GM12878 (cell line): ENCODE data around the gene TCF12. TPM values are rescaled to one million over a fixed set of nuclear protein-coding genes. Genes with fewer than 3 reads are reported as not detected.

Experiments used
- ATAC-seq: fragments of 200-7000 bp; cut with Tn5 transposase; 3 replicates; pipeline ENCODE4 v1.9.1; 2020; ENCODE audit warnings: mild to moderate bottlenecking, moderate library complexity
- BruUV-seq: library from RNA; stranded (reverse); fragments of 400-500 nt; replicated peaks from 2 replicates; lab custom pipeline; 2021; lab: Mats Ljungman, UMichigan
- CTCF ChIA-PET: fragments of 300-600 bp; sonication (Branson Sonifier 250); formaldehyde crosslinking; extraction: SDS; loops from one replicate; lab custom pipeline; 2021; ENCODE audit warnings: inconsistent platforms; lab: Yijun Ruan, JAX
- POLR2A ChIA-PET: fragments of 350-600 bp; formaldehyde crosslinking; extraction: SDS; loops from one replicate; lab custom pipeline; 2021; ENCODE audit warnings: inconsistent platforms; lab: Charles Lee
- RAD21 ChIA-PET: fragments of 300-600 bp; sonication (Branson Sonifier 250); formaldehyde crosslinking; loops from one replicate; lab custom pipeline; 2023; ENCODE audit warnings: antibody characterized with exemption; ENCODE audit not compliant: unreplicated experiment; lab: Charles Lee
- SMC1A ChIA-PET: fragments of 300-600 bp; sonication (Branson Sonifier 250); formaldehyde crosslinking; loops from one replicate; lab custom pipeline; 2023; ENCODE audit not compliant: unreplicated experiment, uncharacterized antibody; lab: Charles Lee
- DNase-seq: peaks from one replicate; pipeline ENCODE4 v3.0.0-alpha.2; 2011; ENCODE audit warnings: low read depth, low spot score
- FAIRE-seq: peaks from 3 replicates; lab custom pipeline; 2011; peaks lifted over from hg19 to GRCh38; lab: Jason Lieb, UNC
- H2AFZ ChIP-seq: 2 replicates; pipeline ENCODE4 v1.6.0; 2011; ENCODE audit warnings: low read depth, low read length, control low read depth; ENCODE audit not compliant: control insufficient read depth
- H3K27ac ChIP-seq: 2 replicates; pipeline ENCODE4 v1.5.1; 2011; ENCODE audit warnings: control low read depth; ENCODE audit not compliant: control insufficient read depth, insufficient read depth
- H3K27me3 ChIP-seq, 2 experiments: replicated peaks in 1 of 2; 2 replicates each; pipeline versions ENCODE4 v1.6.0 to v1.6.1; 2011; ENCODE audit warnings: low read length in 1 of 2; ENCODE audit not compliant: control insufficient read depth in 2 of 2, insufficient read depth in 2 of 2
- H3K36me3 ChIP-seq, 2 experiments: 2 replicates each; pipeline ENCODE4 v1.5.1; 2011; ENCODE audit warnings: low read length in 1 of 2; ENCODE audit not compliant: control insufficient read depth in 2 of 2, insufficient read depth in 2 of 2
- H3K4me1 ChIP-seq: 2 replicates; pipeline ENCODE4 v1.6.1; 2011; ENCODE audit warnings: mild to moderate bottlenecking, low read length, moderate library complexity, mixed read lengths; ENCODE audit not compliant: control insufficient read depth, insufficient read depth
- H3K4me2 ChIP-seq: 2 replicates; pipeline ENCODE4 v1.6.0; 2011; ENCODE audit warnings: control low read depth; ENCODE audit not compliant: control insufficient read depth, insufficient read depth
- H3K4me3 ChIP-seq: fragments of 200-600 bp; sonication (generic); 2 replicates; pipeline ENCODE4 v1.5.1; 2016
- H3K79me2 ChIP-seq: 2 replicates; pipeline ENCODE4 v1.6.0; 2011; ENCODE audit warnings: low read length; ENCODE audit not compliant: control insufficient read depth, insufficient read depth
- H3K9ac ChIP-seq: 2 replicates; pipeline ENCODE4 v1.8.0; 2011; ENCODE audit warnings: low read length, control low read depth, mixed read lengths; ENCODE audit not compliant: control insufficient read depth, insufficient read depth
- H3K9me3 ChIP-seq: replicated peaks from 3 replicates; pipeline ENCODE4 v1.5.1; 2011; ENCODE audit warnings: mild to moderate bottlenecking, low read length; ENCODE audit not compliant: control insufficient read depth, insufficient read depth
- H4K20me1 ChIP-seq: 2 replicates; pipeline ENCODE4 v1.6.0; 2011; ENCODE audit not compliant: control insufficient read depth, insufficient read depth
- HDAC2 ChIP-seq: fragments of 200-600 bp; sonication (generic); IDR thresholded peaks from 2 replicates; pipeline ENCODE4 v1.6.1; 2017
- RAD21 ChIP-seq: IDR thresholded peaks from 2 replicates; pipeline ENCODE4 v1.6.1; 2011; ENCODE audit warnings: mild to moderate bottlenecking, low read depth, low read length, moderate library complexity; ENCODE audit not compliant: insufficient read depth
- SMARCA5 ChIP-seq: fragments of 450-650 bp; IDR thresholded peaks from 2 replicates; pipeline ENCODE4 v1.6.1; 2017; ENCODE audit warnings: mild to moderate bottlenecking
- SREBF1 ChIP-seq: IDR thresholded peaks from 2 replicates; pipeline ENCODE4 v1.6.1; 2012; ENCODE audit warnings: mild to moderate bottlenecking, low read length
- TCF7 ChIP-seq: IDR thresholded peaks from 2 replicates; pipeline ENCODE4 v1.6.1; 2014; ENCODE audit warnings: antibody characterized with exemption, borderline replicate concordance
- USF1 ChIP-seq: IDR thresholded peaks from 2 replicates; pipeline ENCODE4 v1.6.1; 2011; ENCODE audit warnings: borderline replicate concordance, low read depth, mild to moderate bottlenecking, moderate library complexity, mixed read lengths, low read length; ENCODE audit not compliant: insufficient read depth; ENCODE audit errors: extremely low read length
- WRNIP1 ChIP-seq: IDR thresholded peaks from 2 replicates; pipeline ENCODE4 v1.6.1; 2011; ENCODE audit warnings: low read depth, low read length, improper control_type of control experiment, borderline replicate concordance
- ZNF622 ChIP-seq: fragments of 450-650 bp; IDR thresholded peaks from 2 replicates; pipeline ENCODE4 v1.6.1; 2017; ENCODE audit warnings: mild to moderate bottlenecking, inconsistent platforms
- WGBS: methylation state at CpG from one replicate; pipeline ENCODE4 v1.1.6; 2016; ENCODE audit warnings: low lambda C conversion rate; ENCODE audit not compliant: insufficient replicate concordance, insufficient coverage; ENCODE audit errors: missing lambda C conversion rate; 5-methylcytosine and 5-hydroxymethylcytosine counted together
- in situ Hi-C: fragments of 300-500 bp; cut with MboI; formaldehyde crosslinking; loops from 9 replicates; pipeline ENCODE4 v1.14.3; 2018; ENCODE audit warnings: mixed read lengths
- intact Hi-C: fragments of 100-400 bp; cut with micrococcal nuclease; formaldehyde crosslinking; loops from one replicate; pipeline ENCODE4 v1.14.2; 2022; ENCODE audit not compliant: unreplicated experiment
- polyA plus RNA-seq, 11 experiments: library from polyadenylated mRNA; depleted of rRNA in 4 of 11; unstranded in 6 of 11; stranded (reverse) in 5 of 11; fragments of >200 nt; fragmentation: Nextera tagmentation in 4 of 11; fragmentation: Illumina TruSeq in 1 of 11; extraction: Ambion mirVana in 4 of 11; extraction: Trizol in 1 of 11; gene quantifications; 1 replicate in 1 of 11; 2 replicates in 10 of 11; pipeline versions ENCODE4 v1.2.1 to v1.2.3, GENCODE V29; 2011 to 2016; ENCODE audit warnings: inconsistent platforms in 2 of 11, missing spikeins in 2 of 11, low read depth in 1 of 11
- total RNA-seq, 4 experiments: library from RNA; depleted of rRNA in 3 of 4; stranded (reverse); fragments of >200 nt in 3 of 4; fragmentation: Illumina TruSeq in 1 of 4; extraction: Trizol in 1 of 4; gene quantifications; 2 replicates each; pipeline versions ENCODE4 v1.2.1 to v1.2.3, GENCODE V29; 2013 to 2021

Gene TCF12
- total and polyA plus RNA-seq, 10 of the 15 experiments (the other 5 are each of a cell fraction or from before 2014, with no cell fraction given) = 8.2 to 70.9 (median 49.5) TPM

DNA sequence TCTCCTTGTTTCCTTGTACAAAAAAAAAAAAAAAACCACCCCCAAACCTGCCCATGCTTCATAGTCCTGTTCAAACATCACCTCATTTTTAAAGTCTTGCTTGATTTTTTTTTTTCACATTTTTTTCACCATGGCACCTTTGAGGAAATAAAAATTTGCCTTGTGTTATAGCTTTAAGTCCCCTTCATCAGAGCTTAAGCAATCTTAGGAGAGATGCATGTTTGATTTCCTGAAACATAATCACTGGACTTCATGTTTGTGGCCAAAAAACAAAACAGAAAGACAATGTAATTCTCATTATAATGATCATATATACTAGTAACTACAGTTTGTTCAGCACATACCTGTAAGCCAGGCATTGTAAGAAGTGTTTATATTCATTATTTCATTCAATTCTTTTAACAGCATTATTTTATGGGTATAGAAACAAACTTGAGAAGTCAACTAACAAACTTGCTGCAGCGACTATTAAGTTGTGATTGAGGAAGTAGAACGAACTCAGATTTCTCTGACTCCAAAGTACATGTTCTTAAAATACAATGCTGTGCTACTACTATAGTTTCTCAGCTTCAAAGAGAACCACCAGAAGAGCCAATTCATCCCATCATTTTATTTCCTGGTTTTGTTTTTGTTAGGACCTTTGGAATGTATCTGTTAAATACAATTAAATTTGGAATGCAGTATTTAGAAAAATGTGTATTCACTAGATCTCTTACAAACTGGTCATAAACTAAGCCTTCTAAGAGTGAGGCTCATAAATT lies 203.8 kb downstream of the TCF12 start:
- no peaks in the 10 kb centered on the region for H3K27me3 ChIP-seq
- peaks cover 0 to 2% of the 10 kb centered on the region in 2 experiments; a peak in 2 of 4 replicates for H3K36me3 ChIP-seq
- 0 out of 2 replicates have a peak overlapping the region, but pooled peaks have one; percentile 1 for H3K4me2 ChIP-seq
- no peaks in the 10 kb centered on the region for H4K20me1 ChIP-seq
- FAIRE-seq (no peak), DNase-seq (no peak), ATAC-seq (no peak)
- RAD21 ChIA-PET = interaction anchor here (1.8 to 2.6 kb wide), 2 partner anchors 10 to 14 kb away, joined by 7 to 8 read pairs; no protein-coding TSS in a partner anchor
- CTCF ChIA-PET = interaction anchor here (0.6 to 2.5 kb wide), 6 partner anchors 9 to 55 kb away, joined by 3 to 12 read pairs (median 4); no protein-coding TSS in a partner anchor
- no peak overlapping the region for H3K9ac ChIP-seq
- POLR2A ChIA-PET = interaction anchor here (0.5 to 1.2 kb wide), 4 partner anchors 8 to 178 kb away, joined by 3 to 5 read pairs (median 3); no protein-coding TSS in a partner anchor
- in situ Hi-C loops = no loop called here
- intact Hi-C loops = no loop called here
- 36% methylated on average over 2 of the region's 2 CpGs for WGBS
- no TSS peak for BruUV-seq
- SMC1A ChIA-PET = interaction anchor here (0.6 to 3.0 kb wide), 10 partner anchors 9 to 207 kb away, joined by 3 to 12 read pairs (median 4); no protein-coding TSS in a partner anchor
- H2AFZ ChIP-seq = 0 out of 2 replicates have a peak overlapping the region, but pooled peaks have one; percentile 13
- H3K4me3 ChIP-seq = no peak overlapping the region
- H3K4me1 ChIP-seq = peaks cover 19% of the 10 kb centered on the region
- H3K9me3 ChIP-seq = no peaks in the 10 kb centered on the region
- H3K27ac ChIP-seq = peak overlapping the region; percentile 4; the same call in 1 of the 2 replicates
- H3K79me2 ChIP-seq = peaks cover 4% of the 10 kb centered on the region
- TF ChIP-seq SMARCA5 (no peak), RAD21 (no peak), HDAC2 (no peak)

GRCh38 chr15:57124036-57124435 lies 205.6 kb downstream of the TCF12 start:
- BruUV-seq = no TSS peak
- intact Hi-C loops = no loop called here
- no peak for FAIRE-seq

More at GRCh38 chr15:57124036-57124435, 205.6 kb downstream of the TCF12 start:
- DNase-seq = no peak
- H2AFZ ChIP-seq = no peak overlapping the region
- H3K36me3 ChIP-seq = peaks cover 2% of the 10 kb centered on the region in 2 experiments; a peak in 2 of 4 replicates
- no peaks in the 10 kb centered on the region for H4K20me1 ChIP-seq
- in situ Hi-C loops = no loop called here
- WGBS = 100% methylated on average over 1 of the region's 1 CpG
- H3K4me2 ChIP-seq = no peak overlapping the region
- H3K27me3 ChIP-seq = no peaks in the 10 kb centered on the region
- no peak overlapping the region for H3K4me3 ChIP-seq
- ChIA-PET RAD21 (interaction anchor here (2.6 kb wide), 1 partner anchor 12 kb away, joined by 8 read pairs; no protein-coding TSS in a partner anchor), SMC1A (interaction anchor here (0.7 to 1.1 kb wide), 2 partner anchors 10 to 42 kb away, joined by 3 read pairs; no protein-coding TSS in a partner anchor), CTCF (interaction anchor here (1.9 kb wide), 1 partner anchor 11 kb away, joined by 12 read pairs; no protein-coding TSS in a partner anchor), POLR2A (interaction anchor here (0.6 kb wide), 1 partner anchor 12 kb away, joined by 5 read pairs; no protein-coding TSS in a partner anchor)
- no peak for ATAC-seq
- H3K27ac ChIP-seq = no peak overlapping the region
- H3K79me2 ChIP-seq = peaks cover 4% of the 10 kb centered on the region
- peaks cover 18% of the 10 kb centered on the region for H3K4me1 ChIP-seq
- H3K9ac ChIP-seq = no peak overlapping the region
- TF ChIP-seq TCF7 (no peak), USF1 (no peak), ZNF622 (no peak), SREBF1 (no peak), WRNIP1 (no peak)
- H3K9me3 ChIP-seq = no peaks in the 10 kb centered on the region; the same call in 2 of the 3 replicates
